CD4-positive, alpha-beta T cell (primary cell): ENCODE results near the gene SYT6. TPM values are rescaled to one million over a fixed set of nuclear protein-coding genes. Genes with fewer than 3 reads are reported as not detected.

Experiments
- ATAC-seq: fragments of 200-7000 bp; cut with Tn5 transposase; one replicate; pipeline ENCODE4 v1.10.0; 2022; ENCODE audit warnings: mild to moderate bottlenecking; ENCODE audit not compliant: poor library complexity
- CTCF ChIA-PET: fragments of 350-600 bp; sonication (Branson Sonifier 250); formaldehyde crosslinking; loops from one replicate; lab custom pipeline; 2021; ENCODE audit warnings: antibody characterized with exemption, inconsistent platforms; lab: Charles Lee
- POLR2A ChIA-PET: fragments of 350-600 bp; sonication (Branson Sonifier 250); formaldehyde crosslinking; loops from one replicate; lab custom pipeline; 2021; ENCODE audit warnings: antibody characterized with exemption, inconsistent platforms; lab: Charles Lee
- DNase-seq, 14 experiments: peaks; one replicate each; pipeline ENCODE4 v3.0.0-alpha.2; 2013 to 2020; ENCODE audit warnings: mixed read lengths in 2 of 14
- H3K27ac ChIP-seq, 2 donors: one replicate each; pipeline versions ENCODE4 v1.5.1 to v1.7.0; 2013; ENCODE audit warnings: low read length in 2 of 2, low read depth in 1 of 2, mild to moderate bottlenecking in 1 of 2
- H3K27me3 ChIP-seq, 2 experiments: 1 replicate in 1 of 2; 2 replicates in 1 of 2; pipeline versions ENCODE4 v1.6.1 to v1.7.0; 2013; ENCODE audit warnings: low read length in 2 of 2, control low read depth in 1 of 2, mild to moderate bottlenecking in 1 of 2, moderate library complexity in 1 of 2; ENCODE audit not compliant: insufficient read depth in 2 of 2, control insufficient read depth in 1 of 2
- H3K36me3 ChIP-seq: one replicate; pipeline ENCODE4 v1.6.1; 2013; ENCODE audit warnings: low read length, control low read depth; ENCODE audit not compliant: insufficient read depth
- H3K4me1 ChIP-seq: one replicate; pipeline ENCODE4 v1.6.1; 2013; ENCODE audit warnings: low read length, control low read depth; ENCODE audit not compliant: insufficient read depth
- H3K4me3 ChIP-seq: one replicate; pipeline ENCODE4 v1.5.1; 2013; ENCODE audit warnings: mild to moderate bottlenecking, low read length, moderate library complexity
- H3K9me3 ChIP-seq, 2 experiments: 1 replicate in 1 of 2; 2 replicates in 1 of 2; pipeline versions ENCODE4 v1.6.1 to v1.7.0; 2013; ENCODE audit warnings: low read length in 2 of 2, mild to moderate bottlenecking in 2 of 2, control low read depth in 1 of 2, moderate library complexity in 1 of 2; ENCODE audit not compliant: control insufficient read depth in 1 of 2, insufficient read depth in 1 of 2
- H3K27ac Mint-ChIP-seq: one replicate; pipeline ENCODE4 v1.8.0; 2020; ENCODE audit warnings: mixed read lengths
- H3K27me3 Mint-ChIP-seq: one replicate; pipeline ENCODE4 v1.8.0; 2021; ENCODE audit warnings: mixed read lengths
- H3K36me3 Mint-ChIP-seq: one replicate; pipeline ENCODE4 v1.8.0; 2021; ENCODE audit warnings: low read depth, mixed read lengths
- H3K4me1 Mint-ChIP-seq: one replicate; pipeline ENCODE4 v1.8.0; 2021; ENCODE audit warnings: low read depth, mixed read lengths
- H3K4me3 Mint-ChIP-seq: one replicate; pipeline ENCODE4 v1.8.0; 2020; ENCODE audit warnings: mild to moderate bottlenecking, mixed read lengths
- H3K9me3 Mint-ChIP-seq: one replicate; pipeline ENCODE4 v1.8.0; 2020; ENCODE audit warnings: mixed read lengths
- intact Hi-C, 2 experiments: fragments of 100-400 bp; cut with DNase I in 1 of 2; cut with micrococcal nuclease in 1 of 2; formaldehyde crosslinking; loops; one replicate each; pipeline versions ENCODE4 v1.15.1 to v1.9.0; 2023 to 2025; cut with DNase I, micrococcal nuclease
- total RNA-seq, 174 experiments: library from RNA in 2 of 174; stranded (reverse) in 2 of 174; gene quantifications; one replicate each; pipeline ENCODE4 v1.2.3 and lab custom pipeline; 2021 to 2026
- TF ChIP-seq, protein P1 (sequence below): fragments of 200-600 bp; IDR thresholded peaks from one replicate; pipeline ENCODE4 v1.8.0; 2022; ENCODE audit warnings: antibody characterized with exemption, mild to moderate bottlenecking

The SYT6 gene
- total RNA-seq, 2 experiments from 2014 or later: not detected

DNA sequence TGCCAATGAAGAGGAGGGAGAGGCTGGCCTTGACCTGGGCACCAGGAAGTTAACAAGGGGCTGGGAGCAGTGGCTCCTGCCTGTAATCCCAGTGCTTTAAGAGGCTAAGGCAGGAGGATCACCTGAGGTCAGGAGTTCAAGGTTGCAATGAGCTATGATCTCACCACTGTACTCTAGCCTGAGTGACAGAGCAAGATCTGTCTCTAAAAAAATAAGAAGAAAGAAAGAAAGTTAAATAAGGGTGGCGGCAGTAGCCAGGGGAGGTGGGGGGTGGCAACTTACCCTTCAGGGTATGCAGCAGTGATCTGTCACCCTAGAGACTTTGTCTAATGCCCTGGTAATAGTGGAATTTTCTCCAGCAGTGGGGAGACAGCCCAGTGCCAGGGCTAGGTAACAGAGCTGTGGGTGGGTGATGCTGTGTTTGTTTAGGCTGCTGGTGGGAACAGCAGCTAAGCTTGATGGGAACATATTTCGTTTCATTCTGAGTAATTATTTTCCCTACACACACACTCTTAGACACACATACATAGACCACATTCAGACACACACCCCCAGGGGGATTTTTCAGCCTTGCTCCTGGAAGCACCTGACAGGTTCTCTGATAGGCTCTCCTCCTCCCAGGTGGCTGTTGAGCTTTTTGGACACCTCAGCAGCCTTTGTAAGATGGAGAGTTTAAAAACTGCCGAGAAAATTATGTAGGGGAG is 11.3 kb upstream of the SYT6 start:
- DNase-seq (no peak), ATAC-seq (no peak)
- H3K27ac Mint-ChIP-seq: no peak overlapping the region
- H3K9me3 ChIP-seq: no peaks in the 10 kb centered on the region
- H3K4me1 ChIP-seq: no peaks in the 10 kb centered on the region
- TF ChIP-seq, protein P1, sequence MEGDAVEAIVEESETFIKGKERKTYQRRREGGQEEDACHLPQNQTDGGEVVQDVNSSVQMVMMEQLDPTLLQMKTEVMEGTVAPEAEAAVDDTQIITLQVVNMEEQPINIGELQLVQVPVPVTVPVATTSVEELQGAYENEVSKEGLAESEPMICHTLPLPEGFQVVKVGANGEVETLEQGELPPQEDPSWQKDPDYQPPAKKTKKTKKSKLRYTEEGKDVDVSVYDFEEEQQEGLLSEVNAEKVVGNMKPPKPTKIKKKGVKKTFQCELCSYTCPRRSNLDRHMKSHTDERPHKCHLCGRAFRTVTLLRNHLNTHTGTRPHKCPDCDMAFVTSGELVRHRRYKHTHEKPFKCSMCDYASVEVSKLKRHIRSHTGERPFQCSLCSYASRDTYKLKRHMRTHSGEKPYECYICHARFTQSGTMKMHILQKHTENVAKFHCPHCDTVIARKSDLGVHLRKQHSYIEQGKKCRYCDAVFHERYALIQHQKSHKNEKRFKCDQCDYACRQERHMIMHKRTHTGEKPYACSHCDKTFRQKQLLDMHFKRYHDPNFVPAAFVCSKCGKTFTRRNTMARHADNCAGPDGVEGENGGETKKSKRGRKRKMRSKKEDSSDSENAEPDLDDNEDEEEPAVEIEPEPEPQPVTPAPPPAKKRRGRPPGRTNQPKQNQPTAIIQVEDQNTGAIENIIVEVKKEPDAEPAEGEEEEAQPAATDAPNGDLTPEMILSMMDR: no peak
- ChIA-PET POLR2A (no interaction called here), CTCF (no interaction called here)
- intact Hi-C loops: no loop called here
- no peaks in the 10 kb centered on the region for H3K4me1 Mint-ChIP-seq
- H3K36me3 Mint-ChIP-seq: no peaks in the 10 kb centered on the region
- no peaks in the 10 kb centered on the region for H3K9me3 Mint-ChIP-seq
- peaks cover 30% of the 10 kb centered on the region for H3K27me3 Mint-ChIP-seq
- H3K4me3 Mint-ChIP-seq: no peak overlapping the region
- no peak overlapping the region for H3K4me3 ChIP-seq
- no peaks in the 10 kb centered on the region for H3K27me3 ChIP-seq
- no peak overlapping the region for H3K27ac ChIP-seq
- H3K36me3 ChIP-seq: no peaks in the 10 kb centered on the region

DNA sequence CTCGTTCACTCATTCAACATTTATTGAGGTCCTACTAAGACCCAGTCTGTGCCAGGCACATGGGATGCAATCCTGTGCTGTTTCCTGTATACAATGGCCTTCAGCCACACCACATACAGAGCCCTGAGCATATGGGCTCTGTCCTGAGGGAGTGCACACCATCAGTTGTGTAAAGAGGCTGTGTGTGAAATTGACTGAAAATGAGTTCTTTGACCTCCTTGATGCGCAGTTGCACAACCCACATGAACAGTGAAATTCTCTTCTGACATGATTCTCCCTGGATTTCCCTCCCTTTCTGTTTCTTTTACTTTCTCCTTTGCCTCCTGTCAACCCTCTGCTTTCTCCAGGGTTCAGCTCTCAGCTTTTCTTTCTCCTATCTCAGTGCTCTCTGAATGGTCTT is 6.3 kb upstream of the SYT6 start:
- Histone ChIP-seq H3K36me3 (no peaks in the 10 kb centered on the region), H3K4me3 (no peak overlapping the region), H3K27me3 (peaks cover 26 to 42% of the 10 kb centered on the region in 2 experiments), H3K4me1 (peaks cover 1% of the 10 kb centered on the region), H3K27ac (no peak overlapping the region), H3K9me3 (peaks cover 0 to 9% of the 10 kb centered on the region in 2 experiments)
- ChIA-PET CTCF (no interaction called here), POLR2A (no interaction called here)
- DNase-seq (no peak), ATAC-seq (no peak)
- TF ChIP-seq, protein P1: no peak
- Mint-ChIP-seq H3K36me3 (no peaks in the 10 kb centered on the region), H3K4me3 (no peak overlapping the region), H3K27ac (no peak overlapping the region), H3K4me1 (peaks cover 5% of the 10 kb centered on the region), H3K9me3 (no peaks in the 10 kb centered on the region), H3K27me3 (peaks cover 75% of the 10 kb centered on the region)
- intact Hi-C loops: no loop called here

DNA sequence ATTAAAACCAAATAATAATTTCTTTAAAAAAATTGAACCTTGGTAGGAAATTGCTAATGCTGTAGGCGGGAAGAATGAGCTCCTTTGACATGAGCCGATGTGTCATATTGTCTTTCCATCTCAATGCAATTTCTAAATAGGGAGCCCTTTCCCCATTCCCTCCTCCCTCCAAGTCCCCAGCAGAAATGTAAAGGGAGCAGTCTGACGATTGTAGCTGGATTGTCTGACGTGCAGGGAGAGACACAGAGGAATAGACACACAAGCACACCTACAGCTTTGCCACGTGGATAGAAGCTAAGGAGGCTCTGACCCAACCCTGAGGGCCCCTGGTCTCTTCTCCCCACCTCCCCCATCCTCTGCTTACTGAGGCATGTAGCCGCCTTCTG is 3.6 kb upstream of the SYT6 start:
- CTCF ChIA-PET: no interaction called here
- H3K36me3 Mint-ChIP-seq: no peaks in the 10 kb centered on the region
- no peaks in the 10 kb centered on the region for H3K36me3 ChIP-seq
- ATAC-seq: no peak
- no peak overlapping the region for H3K27ac Mint-ChIP-seq
- H3K9me3 Mint-ChIP-seq: no peaks in the 10 kb centered on the region
- H3K27me3 ChIP-seq: peaks cover 50 to 62% of the 10 kb centered on the region in 2 experiments
- H3K4me3 Mint-ChIP-seq: no peak overlapping the region
- peaks cover 27% of the 10 kb centered on the region for H3K4me1 ChIP-seq
- H3K4me1 Mint-ChIP-seq: peaks cover 16% of the 10 kb centered on the region
- no peak overlapping the region for H3K4me3 ChIP-seq
- no peak overlapping the region for H3K27ac ChIP-seq
- no peak for DNase-seq
- H3K27me3 Mint-ChIP-seq: peaks cover 79% of the 10 kb centered on the region
- TF ChIP-seq, protein P1: no peak
- H3K9me3 ChIP-seq: peaks cover 0 to 29% of the 10 kb centered on the region in 2 experiments
- intact Hi-C loops: no loop called here
- POLR2A ChIA-PET: no interaction called here
